Transverse colon (tissue), 4 donors: ENCODE results near the gene ELAVL4. TPM values are rescaled to one million over a fixed set of nuclear protein-coding genes. Genes with fewer than 3 reads are reported as not detected.

Experiments
- DNase-seq: peaks from one replicate; pipeline ENCODE4 v3.0.0-alpha.2; 2019
- H3K27ac ChIP-seq, 4 donors: fragments of 200-600 bp; sonication (generic); 2 replicates each; pipeline ENCODE4 v1.5.1; 2016 to 2018; ENCODE audit warnings: inconsistent platforms in 4 of 4
- H3K27me3 ChIP-seq: fragments of 200-600 bp; sonication (generic); 2 replicates; pipeline ENCODE4 v1.5.1; 2017; ENCODE audit warnings: inconsistent platforms
- H3K36me3 ChIP-seq, 4 donors: fragments of 200-600 bp; sonication (generic); 2 replicates each; pipeline ENCODE4 v1.5.1; 2017 to 2019; ENCODE audit warnings: inconsistent platforms in 4 of 4
- H3K4me1 ChIP-seq, 4 donors: fragments of 200-600 bp; sonication (generic); 2 replicates each; pipeline ENCODE4 v1.5.1; 2017 to 2020; ENCODE audit warnings: inconsistent platforms in 4 of 4
- H3K4me3 ChIP-seq, 4 donors: fragments of 200-600 bp; sonication (generic); 1 replicate in 1 of 4; 2 replicates in 3 of 4; pipeline versions ENCODE4 v1.5.1 to v1.6.1; 2017 to 2019; ENCODE audit warnings: inconsistent platforms in 4 of 4
- H3K9me3 ChIP-seq, 2 donors: fragments of 200-600 bp; sonication (generic); 2 replicates each; pipeline ENCODE4 v1.5.1; 2017 to 2019; ENCODE audit warnings: inconsistent platforms in 2 of 2
- EP300 ChIP-seq: sonication (generic); formaldehyde crosslinking; IDR thresholded peaks from one replicate; pipeline ENCODE4 v1.6.1; 2017; ENCODE audit warnings: antibody characterized with exemption, low read depth
- POLR2A ChIP-seq: fragments of 450-650 bp; IDR thresholded peaks from one replicate; pipeline ENCODE4 v1.6.1; 2016; ENCODE audit warnings: antibody characterized with exemption, mild to moderate bottlenecking, moderate library complexity
- POLR2AphosphoS5 ChIP-seq, 3 donors: sonication (generic); formaldehyde crosslinking; IDR thresholded peaks; one replicate each; pipeline ENCODE4 v1.6.1; 2016; ENCODE audit warnings: antibody characterized with exemption in 3 of 3
- WGBS, 2 donors: methylation state at CpG; one replicate each; pipeline ENCODE4 v1.1.5; 2018; ENCODE audit warnings: low coverage in 1 of 2; 5-methylcytosine and 5-hydroxymethylcytosine counted together
- in situ Hi-C, 4 donors: fragments of 200-750 bp; cut with MboI; loops; one replicate each; pipeline versions ENCODE4 v1.15.0 to v1.15.1; 2017; ENCODE audit warnings: low sequenced_read_pairs in 3 of 4, low pct_ligation_motif_present in 1 of 4, low pct_unique_long_range_greater_than_20kb in 1 of 4
- intact Hi-C: fragments of 100-400 bp; cut with DNase I; formaldehyde crosslinking; loops from one replicate; pipeline ENCODE4 v1.15.1; 2023; ENCODE audit warnings: low total_unique reads
- total RNA-seq, 4 donors: library from RNA; depleted of rRNA; stranded (reverse); fragments of >200 nt; gene quantifications; one replicate each; pipeline ENCODE4 v1.1.0, GENCODE V29; 2016
- TF ChIP-seq, protein P1 (sequence below), 5 experiments: fragments of 200-600 bp in 3 of 5; fragments of 450-650 bp in 2 of 5; sonication (generic) in 3 of 5; IDR thresholded peaks; 1 replicate in 2 of 5; 2 replicates in 3 of 5; pipeline ENCODE4 v1.5.1; 2016 to 2017; ENCODE audit warnings: antibody characterized with exemption in 5 of 5, inconsistent platforms in 3 of 5, mild to moderate bottlenecking in 2 of 5, moderate library complexity in 1 of 5

ELAVL4 gene
- total RNA-seq, 4 donors from 2014 or later, result 0.55 to 0.64 TPM; not detected in 2

GRCh38 chr1:50109116-50109515 lies 396 bp downstream of the ELAVL4 start:
- peaks cover 0 to 10% (median 0%) of the 10 kb centered on the region in 4 donors for H3K4me1 ChIP-seq
- in situ Hi-C loops (no loop called here), intact Hi-C loops (no loop called here)
- DNase-seq, result no peak
- WGBS, 2 donors, result 55 to 73% methylated on average over 4 of the region's 4 CpGs
- no peaks in the 10 kb centered on the region for H3K36me3 ChIP-seq
- no peak for TF ChIP-seq POLR2A
- TF ChIP-seq POLR2AphosphoS5 (IDR thresholded peaks at IDR 0.05), result no peak
- no peak for TF ChIP-seq EP300
- TF ChIP-seq, protein P1, sequence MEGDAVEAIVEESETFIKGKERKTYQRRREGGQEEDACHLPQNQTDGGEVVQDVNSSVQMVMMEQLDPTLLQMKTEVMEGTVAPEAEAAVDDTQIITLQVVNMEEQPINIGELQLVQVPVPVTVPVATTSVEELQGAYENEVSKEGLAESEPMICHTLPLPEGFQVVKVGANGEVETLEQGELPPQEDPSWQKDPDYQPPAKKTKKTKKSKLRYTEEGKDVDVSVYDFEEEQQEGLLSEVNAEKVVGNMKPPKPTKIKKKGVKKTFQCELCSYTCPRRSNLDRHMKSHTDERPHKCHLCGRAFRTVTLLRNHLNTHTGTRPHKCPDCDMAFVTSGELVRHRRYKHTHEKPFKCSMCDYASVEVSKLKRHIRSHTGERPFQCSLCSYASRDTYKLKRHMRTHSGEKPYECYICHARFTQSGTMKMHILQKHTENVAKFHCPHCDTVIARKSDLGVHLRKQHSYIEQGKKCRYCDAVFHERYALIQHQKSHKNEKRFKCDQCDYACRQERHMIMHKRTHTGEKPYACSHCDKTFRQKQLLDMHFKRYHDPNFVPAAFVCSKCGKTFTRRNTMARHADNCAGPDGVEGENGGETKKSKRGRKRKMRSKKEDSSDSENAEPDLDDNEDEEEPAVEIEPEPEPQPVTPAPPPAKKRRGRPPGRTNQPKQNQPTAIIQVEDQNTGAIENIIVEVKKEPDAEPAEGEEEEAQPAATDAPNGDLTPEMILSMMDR (IDR thresholded peaks at IDR 0.05), result no peak
- H3K9me3 ChIP-seq, result no peaks in the 10 kb centered on the region
- peaks cover 63% of the 10 kb centered on the region for H3K27me3 ChIP-seq
- no peak overlapping the region for H3K4me3 ChIP-seq
- no peak overlapping the region for H3K27ac ChIP-seq

GRCh38 chr1:50109647-50110075 lies 941 bp downstream of the ELAVL4 start:
- peaks cover 0 to 10% (median 0%) of the 10 kb centered on the region in 4 donors for H3K4me1 ChIP-seq
- H3K27me3 ChIP-seq, result peaks cover 63% of the 10 kb centered on the region
- H3K4me3 ChIP-seq, result no peak overlapping the region
- no peaks in the 10 kb centered on the region for H3K36me3 ChIP-seq
- WGBS, 2 donors, result 13 to 35% methylated on average over 7 to 8 of the region's 8 CpGs
- in situ Hi-C loops (no loop called here), intact Hi-C loops (no loop called here)
- TF ChIP-seq, protein P1 (IDR thresholded peaks at IDR 0.05), result no peak
- TF ChIP-seq POLR2A (no peak), POLR2AphosphoS5 (IDR thresholded peaks at IDR 0.05) (no peak), EP300 (no peak)
- H3K9me3 ChIP-seq, result no peaks in the 10 kb centered on the region
- no peak for DNase-seq
- no peak overlapping the region for H3K27ac ChIP-seq

DNA sequence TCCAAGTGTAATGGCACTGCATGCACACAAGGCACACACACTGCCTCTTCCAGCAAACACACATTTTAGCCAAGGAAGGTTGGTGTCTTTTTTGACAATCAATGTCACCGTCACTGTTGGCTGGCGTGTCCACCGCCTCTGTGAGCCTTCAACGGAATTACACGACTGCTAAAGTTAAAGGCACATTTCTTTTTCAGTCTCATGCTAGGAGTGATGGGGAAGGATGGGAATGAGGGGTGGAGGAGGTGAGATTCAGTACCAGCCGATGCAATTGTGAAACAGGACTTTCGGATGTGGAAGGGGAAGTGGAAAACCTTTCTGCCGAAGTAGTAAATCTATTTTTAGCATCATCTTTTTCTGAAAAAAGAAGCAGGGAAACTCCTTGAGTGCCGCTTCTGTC lies 1.4 kb downstream of the ELAVL4 start:
- H3K36me3 ChIP-seq, result no peaks in the 10 kb centered on the region
- TF ChIP-seq, protein P1 (IDR thresholded peaks at IDR 0.05), result no peak
- TF ChIP-seq EP300 (no peak), POLR2A (no peak), POLR2AphosphoS5 (IDR thresholded peaks at IDR 0.05) (no peak)
- WGBS, 2 donors, result 12 to 15% methylated on average over 4 to 9 of the region's 9 CpGs
- H3K4me3 ChIP-seq, result no peak overlapping the region
- no peaks in the 10 kb centered on the region for H3K9me3 ChIP-seq
- peaks cover 0 to 10% (median 0%) of the 10 kb centered on the region in 4 donors for H3K4me1 ChIP-seq
- intact Hi-C loops, result no loop called here
- no peak overlapping the region for H3K27ac ChIP-seq
- in situ Hi-C loops, result no loop called here
- DNase-seq, result no peak
- peaks cover 63% of the 10 kb centered on the region for H3K27me3 ChIP-seq

DNA sequence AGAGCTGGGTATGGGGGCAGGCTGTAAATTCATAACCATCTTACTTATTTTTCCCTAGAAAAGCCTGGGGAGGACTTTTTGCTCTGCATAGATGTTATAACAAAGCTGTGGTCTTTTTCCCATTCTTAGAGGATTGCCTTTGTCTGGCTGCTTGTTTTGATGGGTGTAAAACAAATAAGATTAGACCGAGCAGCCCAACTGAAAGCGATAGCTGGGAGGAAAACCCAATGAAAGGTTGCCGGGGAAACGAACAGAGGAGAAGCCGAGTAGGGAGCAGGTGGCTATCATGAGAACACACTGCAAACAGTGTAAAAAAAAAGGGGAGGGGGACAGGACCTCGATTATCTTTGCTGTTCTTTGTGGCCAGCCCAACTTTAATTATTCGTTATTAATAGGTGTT lies 1.9 kb downstream of the ELAVL4 start:
- 6 to 16% methylated on average over 6 to 7 of the region's 7 CpGs for WGBS, 2 donors
- H3K36me3 ChIP-seq, result no peaks in the 10 kb centered on the region
- DNase-seq, result no peak
- peaks cover 66% of the 10 kb centered on the region for H3K27me3 ChIP-seq
- intact Hi-C loops, result no loop called here
- H3K4me3 ChIP-seq, result no peak overlapping the region
- TF ChIP-seq, protein P1 (IDR thresholded peaks at IDR 0.05), result no peak
- TF ChIP-seq POLR2AphosphoS5 (IDR thresholded peaks at IDR 0.05) (no peak), EP300 (no peak)
- H3K9me3 ChIP-seq, result no peaks in the 10 kb centered on the region
- in situ Hi-C loops, result no loop called here
- no peak overlapping the region for H3K27ac ChIP-seq
- H3K4me1 ChIP-seq, result peaks cover 0 to 10% (median 0%) of the 10 kb centered on the region in 4 donors
